ENCODE measurements around the gene KLK10. TPM values are rescaled to one million over a fixed set of nuclear protein-coding genes. Genes with fewer than 3 reads are reported as not detected.

Gene KLK10
- total and polyA plus RNA-seq, 8 donors: 0.35 to 3.4 (median 0.91) TPM

DNA sequence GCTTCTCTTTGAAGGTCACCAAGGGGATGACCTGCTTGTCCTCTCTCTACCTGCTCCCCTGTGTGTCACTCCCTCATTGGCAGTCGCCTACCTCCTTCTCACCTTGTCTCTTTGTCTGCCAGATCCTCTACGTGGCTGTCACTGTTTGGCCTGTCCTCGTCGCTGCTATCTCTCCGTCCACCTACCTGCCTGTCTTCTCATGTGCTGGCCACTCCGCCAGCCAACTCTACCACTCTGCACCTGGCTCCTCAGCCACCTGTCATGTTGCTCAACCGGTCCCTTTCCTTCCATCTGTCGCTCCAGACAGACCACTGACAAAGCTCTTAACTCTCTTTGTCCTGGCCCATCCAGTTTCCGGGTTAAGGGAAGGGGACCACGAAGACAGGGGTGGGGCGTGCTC lies 15.2 kb upstream of the KLK10 start, which contains the start of gene KLK12:
Gene KLK12, minus strand, starts transcription at position 299 of the 400 bp plus-strand sequence. CDS start 381 bp downstream, outside the sequence.
- no peaks in the 10 kb centered on the region for H3K36me3 ChIP-seq
- intact Hi-C loops (cut with DNase I): no loop called here
- ATAC-seq: no peak

DNA sequence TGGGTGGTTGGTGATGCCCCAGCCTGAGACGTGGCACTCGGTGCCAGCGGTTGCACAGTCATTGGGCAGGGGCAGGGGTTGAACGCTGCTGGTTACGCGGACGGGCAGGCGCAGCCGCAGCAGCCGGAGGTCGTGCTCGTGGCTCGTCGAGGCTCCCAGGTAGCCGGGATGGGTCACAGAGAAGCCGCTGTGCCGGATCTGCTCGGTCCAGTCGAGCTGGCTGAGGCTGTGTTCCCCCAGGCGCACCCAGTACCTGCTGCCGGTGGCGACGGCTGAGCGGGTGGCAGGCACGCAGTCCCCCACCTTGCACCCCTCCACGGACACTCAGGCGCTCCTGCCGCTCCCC lies 12.3 kb upstream of the KLK10 start:
- H3K4me3 ChIP-seq: no peak overlapping the region
- no peaks in the 10 kb centered on the region for H3K4me1 ChIP-seq
- no peaks in the 10 kb centered on the region for H3K9me3 ChIP-seq
- intact Hi-C loops (cut with DNase I): no loop called here
- DNase-seq: no peak
- TF ChIP-seq, protein P1, sequence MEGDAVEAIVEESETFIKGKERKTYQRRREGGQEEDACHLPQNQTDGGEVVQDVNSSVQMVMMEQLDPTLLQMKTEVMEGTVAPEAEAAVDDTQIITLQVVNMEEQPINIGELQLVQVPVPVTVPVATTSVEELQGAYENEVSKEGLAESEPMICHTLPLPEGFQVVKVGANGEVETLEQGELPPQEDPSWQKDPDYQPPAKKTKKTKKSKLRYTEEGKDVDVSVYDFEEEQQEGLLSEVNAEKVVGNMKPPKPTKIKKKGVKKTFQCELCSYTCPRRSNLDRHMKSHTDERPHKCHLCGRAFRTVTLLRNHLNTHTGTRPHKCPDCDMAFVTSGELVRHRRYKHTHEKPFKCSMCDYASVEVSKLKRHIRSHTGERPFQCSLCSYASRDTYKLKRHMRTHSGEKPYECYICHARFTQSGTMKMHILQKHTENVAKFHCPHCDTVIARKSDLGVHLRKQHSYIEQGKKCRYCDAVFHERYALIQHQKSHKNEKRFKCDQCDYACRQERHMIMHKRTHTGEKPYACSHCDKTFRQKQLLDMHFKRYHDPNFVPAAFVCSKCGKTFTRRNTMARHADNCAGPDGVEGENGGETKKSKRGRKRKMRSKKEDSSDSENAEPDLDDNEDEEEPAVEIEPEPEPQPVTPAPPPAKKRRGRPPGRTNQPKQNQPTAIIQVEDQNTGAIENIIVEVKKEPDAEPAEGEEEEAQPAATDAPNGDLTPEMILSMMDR (IDR thresholded peaks at IDR 0.05): no peak
- H3K27ac ChIP-seq: no peak overlapping the region
- no peaks in the 10 kb centered on the region for H3K36me3 ChIP-seq
- ATAC-seq: no peak
- H3K27me3 ChIP-seq: peaks cover 0 to 64% of the 10 kb centered on the region in 2 donors

More for the DNA sequence above, 15.2 kb upstream of the KLK10 start, which contains the start of gene KLK12:
- no peaks in the 10 kb centered on the region for H3K4me1 ChIP-seq
- H3K9me3 ChIP-seq: no peaks in the 10 kb centered on the region
- peaks cover 0 to 37% of the 10 kb centered on the region in 2 donors for H3K27me3 ChIP-seq
- no peak for DNase-seq
- no peak within 1 kb of the TSS for H3K4me3 ChIP-seq
- no peak within 1 kb of the TSS for H3K27ac ChIP-seq
- TF ChIP-seq, protein P1 (IDR thresholded peaks at IDR 0.05): no peak

DNA sequence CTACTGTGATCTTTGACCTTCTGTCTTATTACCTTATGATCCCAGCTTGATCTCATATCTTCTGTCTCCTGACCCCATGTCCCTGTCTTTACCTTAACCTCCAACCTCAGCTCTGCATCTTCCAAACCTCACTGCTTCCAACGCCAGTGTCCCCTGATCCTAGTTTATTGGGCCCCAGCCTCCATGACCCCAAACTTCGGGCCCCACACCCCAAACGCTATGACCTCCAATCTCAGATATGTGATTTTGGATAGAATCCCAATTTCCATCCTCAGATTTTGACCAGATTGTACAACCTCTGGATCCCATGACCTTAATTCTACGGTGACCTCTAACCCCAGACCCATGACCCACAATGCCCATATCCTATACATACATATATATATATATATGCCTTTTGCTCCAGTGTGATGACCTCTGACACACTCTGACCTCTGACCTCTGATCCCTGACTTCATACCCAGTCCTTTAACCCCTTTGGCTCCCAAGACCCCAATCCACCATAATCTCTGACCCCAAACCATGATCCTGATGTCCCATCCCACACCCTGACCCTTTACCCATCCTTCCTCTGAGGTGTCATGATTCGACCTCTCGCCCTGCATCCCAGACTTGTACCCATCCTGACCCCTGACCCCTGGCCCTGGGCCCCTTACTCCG lies 11.8 kb upstream of the KLK10 start:
- H3K9me3 ChIP-seq: no peaks in the 10 kb centered on the region
- H3K36me3 ChIP-seq: no peaks in the 10 kb centered on the region
- no peak overlapping the region for H3K27ac ChIP-seq
- H3K4me1 ChIP-seq: no peaks in the 10 kb centered on the region
- intact Hi-C loops (cut with DNase I): no loop called here
- DNase-seq (no peak), ATAC-seq (no peak)
- TF ChIP-seq, protein P1 (IDR thresholded peaks at IDR 0.05): no peak
- no peak overlapping the region for H3K4me3 ChIP-seq
- H3K27me3 ChIP-seq: peaks cover 0 to 69% of the 10 kb centered on the region in 2 donors

DNA sequence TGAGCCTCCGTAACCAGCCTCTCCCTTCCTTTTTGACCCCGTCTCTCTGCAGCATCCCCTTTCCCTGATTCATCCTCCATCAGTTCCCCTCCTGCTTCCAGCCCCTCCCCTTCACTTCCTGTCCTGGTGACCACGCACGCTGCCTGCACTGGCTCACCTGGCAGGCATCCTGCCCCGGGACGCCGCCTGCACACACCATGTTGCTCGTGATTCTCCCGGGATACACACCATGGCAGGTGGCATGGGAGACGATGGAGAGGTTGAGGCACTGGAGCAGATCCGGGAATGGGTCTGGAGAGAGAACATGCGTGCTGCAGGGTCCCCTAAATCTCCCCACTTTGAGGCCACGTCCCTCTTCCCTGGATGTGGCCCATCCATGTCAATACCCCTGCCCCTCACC lies 11.1 kb upstream of the KLK10 start:
- TF ChIP-seq, protein P1 (IDR thresholded peaks at IDR 0.05): no peak
- ATAC-seq (no peak), DNase-seq (no peak)
- Histone ChIP-seq H3K36me3 (no peaks in the 10 kb centered on the region), H3K4me1 (no peaks in the 10 kb centered on the region), H3K9me3 (no peaks in the 10 kb centered on the region), H3K4me3 (no peak overlapping the region), H3K27me3 (peaks cover 2 to 77% of the 10 kb centered on the region in 2 donors), H3K27ac (no peak overlapping the region)
- intact Hi-C loops (cut with DNase I): no loop called here

DNA sequence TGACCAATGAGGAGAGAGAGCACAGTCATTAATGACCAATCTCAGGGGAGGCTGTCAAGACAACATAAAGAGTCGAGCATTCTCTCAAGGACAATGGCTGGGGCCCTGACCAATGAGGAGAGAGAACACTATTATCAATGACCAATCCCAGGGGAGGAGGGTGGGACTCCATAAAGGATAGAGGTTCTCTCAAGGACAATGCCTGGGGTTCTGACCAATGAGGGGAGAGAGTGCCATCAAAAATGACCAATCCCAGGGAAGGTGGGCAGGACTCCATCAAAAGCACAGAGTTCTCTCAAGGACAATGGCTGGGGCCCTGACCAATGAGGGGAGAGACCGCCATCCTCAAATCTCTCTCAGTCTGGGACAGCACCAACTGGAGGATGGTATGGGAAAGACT lies 10.2 kb upstream of the KLK10 start:
- no peak for ATAC-seq
- intact Hi-C loops (cut with DNase I): loop anchor here in 1 of 2 donors (10.0 kb wide), 1 partner anchor 145 kb away; no protein-coding TSS in a partner anchor
- H3K4me3 ChIP-seq: no peak overlapping the region
- H3K4me1 ChIP-seq: no peaks in the 10 kb centered on the region
- no peaks in the 10 kb centered on the region for H3K36me3 ChIP-seq
- no peaks in the 10 kb centered on the region for H3K9me3 ChIP-seq
- TF ChIP-seq, protein P1 (IDR thresholded peaks at IDR 0.05): no peak
- peaks cover 4 to 77% of the 10 kb centered on the region in 2 donors for H3K27me3 ChIP-seq
- H3K27ac ChIP-seq: no peak overlapping the region
- DNase-seq: no peak
